WTC11 (cell line): ENCODE results near the gene ATAD2B. TPM values are rescaled to one million over a fixed set of nuclear protein-coding genes. Genes with fewer than 3 reads are reported as not detected.

Experiments
- ATAC-seq: fragments of 200-7000 bp; cut with Tn5 transposase; 2 replicates; pipeline ENCODE4 v1.10.0; 2021; ENCODE audit warnings: mild to moderate bottlenecking, moderate library complexity
- CTCF ChIA-PET: fragments of 300-600 bp; sonication (Branson Sonifier 250); formaldehyde crosslinking; loops from one replicate; lab custom pipeline; 2021; ENCODE audit warnings: antibody characterized with exemption; lab: Charles Lee
- POLR2A ChIA-PET: fragments of 350-600 bp; sonication (Branson Sonifier 250); formaldehyde crosslinking; loops from one replicate; lab custom pipeline; 2021; ENCODE audit warnings: antibody characterized with exemption; lab: Charles Lee
- DNase-seq: peaks from one replicate; pipeline ENCODE4 v3.0.0; 2021; ENCODE audit warnings: low spot score
- H3K27ac Mint-ChIP-seq: 2 replicates; pipeline ENCODE4 v1.8.0; 2021; ENCODE audit warnings: mixed read lengths
- H3K27me3 Mint-ChIP-seq: 2 replicates; pipeline ENCODE4 v1.8.0; 2021; ENCODE audit warnings: low read depth, mild to moderate bottlenecking, moderate library complexity, mixed read lengths
- H3K36me3 Mint-ChIP-seq: 2 replicates; pipeline ENCODE4 v1.8.0; 2021; ENCODE audit warnings: mixed read lengths
- H3K4me1 Mint-ChIP-seq: 2 replicates; pipeline ENCODE4 v1.8.0; 2022; ENCODE audit warnings: mixed read lengths
- H3K4me3 Mint-ChIP-seq: 2 replicates; pipeline ENCODE4 v1.8.0; 2021; ENCODE audit warnings: mild to moderate bottlenecking, moderate library complexity, mixed read lengths
- H3K9me3 Mint-ChIP-seq: 2 replicates; pipeline ENCODE4 v1.8.0; 2021; ENCODE audit warnings: mixed read lengths
- ERG ChIP-seq: fragments of 250-450 bp; sonication (Bioruptor Pico); IDR thresholded peaks from 2 replicates; pipeline ENCODE4 v1.8.0; 2021; ENCODE audit warnings: mild to moderate bottlenecking
- FOXP1 ChIP-seq: sonication (generic); formaldehyde crosslinking; IDR thresholded peaks from 2 replicates; pipeline ENCODE4 v1.8.0; 2022; ENCODE audit warnings: missing genetic modification reagents, mild to moderate bottlenecking, moderate library complexity, borderline replicate concordance
- HMGXB4 ChIP-seq: sonication (generic); formaldehyde crosslinking; IDR thresholded peaks from 2 replicates; pipeline ENCODE4 v1.8.1; 2023; ENCODE audit warnings: mild to moderate bottlenecking, moderate library complexity, missing genetic modification reagents
- IRF1 ChIP-seq: sonication (generic); formaldehyde crosslinking; IDR thresholded peaks from 2 replicates; pipeline ENCODE4 v1.8.0; 2023; ENCODE audit warnings: missing genetic modification reagents
- JAZF1 ChIP-seq: fragments of 250-450 bp; sonication (Bioruptor Pico); IDR thresholded peaks from 2 replicates; pipeline ENCODE4 v1.9.0; 2021; ENCODE audit warnings: moderate library complexity, mild to moderate bottlenecking, inconsistent platforms
- JUN ChIP-seq: sonication (generic); formaldehyde crosslinking; IDR thresholded peaks from 2 replicates; pipeline ENCODE4 v1.8.0; 2023; ENCODE audit warnings: mild to moderate bottlenecking, missing genetic modification reagents
- KAT7 ChIP-seq: sonication (generic); formaldehyde crosslinking; IDR thresholded peaks from 2 replicates; pipeline ENCODE4 v1.8.1; 2023; ENCODE audit warnings: missing genetic modification reagents, mild to moderate bottlenecking, borderline replicate concordance
- NFYB ChIP-seq: sonication (generic); formaldehyde crosslinking; conservative IDR thresholded peaks from 2 replicates; pipeline ENCODE4 v1.8.0; 2022; ENCODE audit warnings: low read depth, missing genetic modification reagents
- NR1H2 ChIP-seq: sonication (generic); formaldehyde crosslinking; IDR thresholded peaks from 2 replicates; pipeline ENCODE4 v1.9.0; 2021; ENCODE audit warnings: mild to moderate bottlenecking, moderate library complexity, missing genetic modification reagents
- NR2C2 ChIP-seq: sonication (generic); formaldehyde crosslinking; IDR thresholded peaks from 2 replicates; pipeline ENCODE4 v1.8.0; 2022; ENCODE audit warnings: mild to moderate bottlenecking, missing genetic modification reagents
- PREB ChIP-seq: sonication (generic); formaldehyde crosslinking; IDR thresholded peaks from 2 replicates; pipeline ENCODE4 v1.8.1; 2022; ENCODE audit warnings: mild to moderate bottlenecking, missing genetic modification reagents, moderate library complexity, borderline replicate concordance
- TEAD1 ChIP-seq: sonication (generic); formaldehyde crosslinking; IDR thresholded peaks from 2 replicates; pipeline ENCODE4 v1.8.0; 2022; ENCODE audit warnings: mild to moderate bottlenecking, missing genetic modification reagents
- TP53 ChIP-seq: sonication (generic); formaldehyde crosslinking; IDR thresholded peaks from 2 replicates; pipeline ENCODE4 v1.8.1; 2023; ENCODE audit warnings: mild to moderate bottlenecking, missing genetic modification reagents
- ZBTB21 ChIP-seq: sonication (generic); formaldehyde crosslinking; IDR thresholded peaks from 2 replicates; pipeline ENCODE4 v1.8.1; 2023; ENCODE audit warnings: mild to moderate bottlenecking, missing genetic modification reagents, borderline replicate concordance
- ZNF232 ChIP-seq: sonication (generic); formaldehyde crosslinking; IDR thresholded peaks from 2 replicates; pipeline ENCODE4 v1.8.0; 2022; ENCODE audit warnings: mild to moderate bottlenecking, missing genetic modification reagents
- ZNF396 ChIP-seq: fragments of 250-450 bp; sonication (Bioruptor Pico); IDR thresholded peaks from 2 replicates; pipeline ENCODE4 v1.8.0; 2021; ENCODE audit warnings: mild to moderate bottlenecking, moderate library complexity, borderline replicate concordance
- ZNF416 ChIP-seq: fragments of 250-450 bp; sonication (Bioruptor Pico); IDR thresholded peaks from 2 replicates; pipeline ENCODE4 v1.9.0; 2021; ENCODE audit warnings: mild to moderate bottlenecking, inconsistent platforms
- ZNF532 ChIP-seq: fragments of 250-450 bp; sonication (Bioruptor Pico); IDR thresholded peaks from 2 replicates; pipeline ENCODE4 v1.9.0; 2021; ENCODE audit warnings: mild to moderate bottlenecking, borderline replicate concordance
- total RNA-seq: library from RNA; stranded (reverse); gene quantifications from 3 replicates; pipeline ENCODE4 v1.2.3, GENCODE V29; 2021

ATAD2B gene
- total RNA-seq, 1 experiment from 2014 or later, result 21.5 TPM

- no peak for TF ChIP-seq ZNF232
- TF ChIP-seq ZBTB21, result no peak
Observed at GRCh38 chr2:23838581-23838980, 88.3 kb downstream of the ATAD2B start (continued).

- no peak overlapping the region for H3K27ac Mint-ChIP-seq
- TF ChIP-seq IRF1 (CRISPR knock-in tag), result no peak
- no peak for TF ChIP-seq JUN
- TF ChIP-seq JAZF1, result no peak
- TF ChIP-seq NFYB, result no peak
- TF ChIP-seq HMGXB4 (CRISPR knock-in tag), result no peak
- no peak for TF ChIP-seq NR1H2 (CRISPR knock-in tag)
- no peak for TF ChIP-seq FOXP1
- no peak for TF ChIP-seq ZNF532 (CRISPR knock-in tag)
- TF ChIP-seq ZNF416 (CRISPR knock-in tag), result no peak
- no peak for TF ChIP-seq TP53 (CRISPR knock-in tag)
- no peak for TF ChIP-seq TEAD1
- TF ChIP-seq, all 79 proteins: peak for 0
- ChIA-PET POLR2A (no interaction called here), CTCF (no interaction called here)
- no peaks in the 10 kb centered on the region for H3K27me3 Mint-ChIP-seq
- H3K36me3 Mint-ChIP-seq, result peaks cover 41% of the 10 kb centered on the region
- H3K9me3 Mint-ChIP-seq, result peaks cover 28% of the 10 kb centered on the region
- H3K4me1 Mint-ChIP-seq, result peaks cover 6% of the 10 kb centered on the region
- ATAC-seq, result no peak
- DNase-seq, result no peak
- no peak overlapping the region for H3K4me3 Mint-ChIP-seq
Observed at GRCh38 chr2:23837871-23838270, 89.1 kb downstream of the ATAD2B start.

- ChIA-PET CTCF (interaction anchor here (0.6 to 2.2 kb wide), 3 partner anchors 12 to 90 kb away, joined by 3 to 14 read pairs (median 4); partner anchors contain the start of gene ATAD2B), POLR2A (interaction anchor here (0.6 kb wide), 2 partner anchors 64 to 334 kb away, joined by 3 read pairs; no protein-coding TSS in a partner anchor)
- Mint-ChIP-seq H3K27me3 (no peaks in the 10 kb centered on the region), H3K9me3 (peaks cover 28% of the 10 kb centered on the region), H3K4me3 (no peak overlapping the region), H3K27ac (no peak overlapping the region), H3K36me3 (peaks cover 40% of the 10 kb centered on the region), H3K4me1 (no peaks in the 10 kb centered on the region)
- no peak for DNase-seq
- ATAC-seq, result no peak
- no peak for TF ChIP-seq ZNF396
- TF ChIP-seq TP53 (CRISPR knock-in tag), result no peak
- no peak for TF ChIP-seq NR2C2
- no peak for TF ChIP-seq ERG (CRISPR knock-in tag)
- no peak for TF ChIP-seq PREB
- TF ChIP-seq KAT7 (CRISPR knock-in tag), result no peak
Observed at GRCh38 chr2:23836971-23837565, 89.9 kb downstream of the ATAD2B start.
